Measurements from ENCODE around the gene TUBB4B.

DNA sequence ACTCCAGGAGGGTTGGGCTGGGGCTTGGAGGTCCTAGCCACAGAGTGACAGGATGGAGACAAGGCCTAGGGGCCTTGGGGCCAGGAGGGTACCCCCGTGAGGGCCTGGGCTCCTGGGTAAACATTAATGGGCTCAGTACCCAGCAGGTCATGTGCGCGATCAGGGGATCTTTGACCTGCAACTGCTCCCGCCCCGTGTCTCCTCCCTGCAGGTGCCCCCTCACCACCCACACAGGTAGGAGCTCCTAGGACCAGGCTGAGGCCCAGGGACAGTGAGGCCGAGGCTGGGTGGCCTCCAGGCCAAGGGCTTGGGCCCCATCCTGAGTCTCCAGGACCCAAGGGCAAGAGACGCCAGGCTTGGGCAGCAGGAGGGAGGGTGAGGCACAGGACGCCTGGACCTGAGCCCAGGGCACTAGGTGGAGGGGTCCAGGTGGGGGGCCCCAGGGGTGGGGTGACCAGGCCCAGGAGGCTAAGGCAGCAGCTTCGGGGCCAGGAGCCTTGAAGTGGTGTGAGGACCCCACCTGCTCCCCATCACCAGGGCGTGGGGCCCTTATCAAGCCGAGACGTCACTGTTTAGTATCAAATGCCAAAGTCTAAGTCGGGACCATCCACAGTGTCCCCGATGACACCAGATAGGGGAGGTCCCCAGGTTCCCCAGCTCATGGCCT lies 10.2 kb upstream of the TUBB4B start, which contains the start of gene SLC34A3:
- TF ChIP-seq CTCF (IDR thresholded peaks at IDR 0.05) (no peak), POLR2AphosphoS5 (IDR thresholded peaks at IDR 0.05) (no peak), POLR2A (IDR thresholded peaks at IDR 0.05) (no peak), EP300 (IDR thresholded peaks at IDR 0.05) (no peak)
